H1 (cell line): ENCODE data around the gene CAMTA1. TPM values are rescaled to one million over a fixed set of nuclear protein-coding genes. Genes with fewer than 3 reads are reported as not detected.
"Not testable (repeated sequence)": the region's sequence is repeated elsewhere in the genome, so short reads cannot be mapped to it uniquely, and the experiment has no call there.

ENCODE experiments used
- CTCF ChIA-PET: fragments of 300-600 bp; sonication (Branson Sonifier 250); formaldehyde crosslinking; loops from one replicate; lab custom pipeline; 2021; ENCODE audit not compliant: partially characterized antibody; lab: Charles Lee
- POLR2A ChIA-PET: fragments of 300-600 bp; sonication (Branson Sonifier 250); formaldehyde crosslinking; loops from one replicate; lab custom pipeline; 2021; ENCODE audit warnings: inconsistent platforms; ENCODE audit not compliant: partially characterized antibody; lab: Charles Lee
- DNase-seq, 2 experiments: peaks; one replicate each; pipeline versions ENCODE4 v3.0.0 to v3.0.0-alpha.2; 2010 to 2022; ENCODE audit warnings: low spot score in 2 of 2, low read depth in 1 of 2, mixed read lengths in 1 of 2
- FAIRE-seq: peaks from 2 replicates; lab custom pipeline; 2011; peaks lifted over from hg19 to GRCh38; lab: Jason Lieb, UNC
- H2AFZ ChIP-seq: 2 replicates; pipeline ENCODE4 v1.8.1; 2012; ENCODE audit warnings: low read length, inconsistent platforms
- H2AK5ac ChIP-seq: 2 replicates; pipeline ENCODE4 v1.6.1; 2013; ENCODE audit warnings: low read depth, low read length
- H2BK120ac ChIP-seq: replicated peaks from 2 replicates; pipeline ENCODE3; 2013; ENCODE audit warnings: low read depth, low read length, inconsistent platforms
- H2BK12ac ChIP-seq: 2 replicates; pipeline ENCODE4 v1.6.1; 2013; ENCODE audit warnings: low read depth, low read length
- H2BK15ac ChIP-seq: 2 replicates; pipeline ENCODE4 v1.6.1; 2013; ENCODE audit warnings: low read length
- H2BK20ac ChIP-seq: 2 replicates; pipeline ENCODE4 v1.6.1; 2013; ENCODE audit warnings: low read length
- H2BK5ac ChIP-seq: 2 replicates; pipeline ENCODE4 v1.6.1; 2013; ENCODE audit warnings: low read depth, low read length
- H3K14ac ChIP-seq: 2 replicates; pipeline ENCODE4 v1.6.1; 2013; ENCODE audit warnings: inconsistent platforms; ENCODE audit not compliant: insufficient read length
- H3K18ac ChIP-seq: 2 replicates; pipeline ENCODE4 v1.6.1; 2013; ENCODE audit warnings: low read length; ENCODE audit errors: extremely low read depth
- H3K23ac ChIP-seq: 2 replicates; pipeline ENCODE4 v1.6.1; 2013; ENCODE audit warnings: inconsistent platforms; ENCODE audit not compliant: insufficient read length
- H3K23me2 ChIP-seq: 2 replicates; pipeline ENCODE4 v1.6.1; 2013; ENCODE audit warnings: low read depth, low read length
- H3K27ac ChIP-seq: 2 replicates; pipeline ENCODE4 v1.6.1; 2011; ENCODE audit warnings: low read depth, low read length, inconsistent platforms
- H3K27me3 ChIP-seq, 4 experiments: replicated peaks in 1 of 4; 1 replicate in 1 of 4; 2 replicates in 3 of 4; pipeline versions ENCODE4 v1.6.1 to v1.8.1; 2011 to 2013; ENCODE audit warnings: low read length in 3 of 4, mild to moderate bottlenecking in 3 of 4, inconsistent platforms in 2 of 4, mixed read lengths in 2 of 4, moderate library complexity in 1 of 4; ENCODE audit not compliant: control insufficient read depth in 3 of 4, insufficient read depth in 3 of 4; ENCODE audit errors: extremely low read depth in 1 of 4
- H3K36me3 ChIP-seq, 4 experiments: 2 replicates each; pipeline versions ENCODE4 v1.6.1 to v1.8.1; 2011 to 2013; ENCODE audit warnings: mild to moderate bottlenecking in 4 of 4, low read length in 3 of 4, moderate library complexity in 2 of 4, control low read depth in 1 of 4, inconsistent platforms in 1 of 4; ENCODE audit not compliant: insufficient read depth in 4 of 4, control insufficient read depth in 2 of 4
- H3K4ac ChIP-seq: replicated peaks from 2 replicates; pipeline ENCODE3; 2013; ENCODE audit warnings: low read length, low read depth, mixed read lengths, inconsistent platforms; ENCODE audit not compliant: insufficient read length
- H3K4me1 ChIP-seq, 4 experiments: replicated peaks in 1 of 4; 1 replicate in 1 of 4; 2 replicates in 3 of 4; pipeline versions ENCODE4 v1.6.1 to v1.8.1; 2011 to 2013; ENCODE audit warnings: low read length in 3 of 4, inconsistent platforms in 2 of 4, mixed read lengths in 1 of 4; ENCODE audit not compliant: insufficient read depth in 4 of 4, control insufficient read depth in 3 of 4
- H3K4me2 ChIP-seq, 2 experiments: 2 replicates each; pipeline versions ENCODE4 v1.6.1 to v1.8.1; 2011 to 2013; ENCODE audit warnings: low read depth in 2 of 2, low read length in 2 of 2, control low read depth in 1 of 2, inconsistent platforms in 1 of 2, mild to moderate bottlenecking in 1 of 2; ENCODE audit not compliant: insufficient read depth in 1 of 2
- H3K4me3 ChIP-seq, 4 experiments: fragments of 200-600, 300-600 bp in 1 of 4; sonication (generic), shearing (Covaris generic), sonication (Bioruptor Twin) in 1 of 4; 2 replicates each; pipeline versions ENCODE4 v1.5.1 to v1.8.1; 2011 to 2016; ENCODE audit warnings: low read length in 4 of 4, low read depth in 3 of 4, control low read depth in 2 of 4, inconsistent platforms in 2 of 4, mild to moderate bottlenecking in 2 of 4, mixed read lengths in 1 of 4, moderate library complexity in 1 of 4; ENCODE audit not compliant: insufficient read depth in 2 of 4; ENCODE audit errors: extremely low read depth in 1 of 4
- H3K56ac ChIP-seq: replicated peaks from 2 replicates; pipeline ENCODE3; 2013; ENCODE audit warnings: low read depth, mild to moderate bottlenecking, mixed read lengths, low read length, inconsistent platforms; ENCODE audit not compliant: insufficient read length
- H3K79me1 ChIP-seq: 2 replicates; pipeline ENCODE4 v1.6.1; 2013; ENCODE audit warnings: low read depth, low read length, control low read depth
- H3K79me2 ChIP-seq, 2 experiments: 2 replicates each; pipeline versions ENCODE4 v1.6.1 to v1.8.1; 2012 to 2013; ENCODE audit warnings: low read length in 2 of 2, mild to moderate bottlenecking in 2 of 2, inconsistent platforms in 1 of 2; ENCODE audit not compliant: insufficient read depth in 2 of 2, control insufficient read depth in 1 of 2
- H3K9ac ChIP-seq, 4 experiments: replicated peaks in 1 of 4; 1 replicate in 1 of 4; 2 replicates in 3 of 4; pipeline versions ENCODE4 v1.6.1 to v1.8.1; 2011 to 2013; ENCODE audit warnings: low read depth in 3 of 4, low read length in 3 of 4, control low read depth in 2 of 4, mild to moderate bottlenecking in 2 of 4, moderate library complexity in 2 of 4, inconsistent platforms in 1 of 4; ENCODE audit errors: extremely low read depth in 1 of 4
- H3K9me3 ChIP-seq, 2 experiments: 2 replicates each; pipeline versions ENCODE4 v1.6.1 to v1.8.1; 2012 to 2013; ENCODE audit warnings: mild to moderate bottlenecking in 2 of 2, moderate library complexity in 2 of 2, control low read depth in 1 of 2, inconsistent platforms in 1 of 2, low read depth in 1 of 2, low read length in 1 of 2, mixed read lengths in 1 of 2; ENCODE audit not compliant: insufficient read depth in 2 of 2
- H4K20me1 ChIP-seq, 2 experiments: replicated peaks in 1 of 2; 2 replicates each; pipeline versions ENCODE3 to v1.8.1; 2011 to 2013; ENCODE audit warnings: inconsistent platforms in 2 of 2, low read length in 2 of 2, mild to moderate bottlenecking in 1 of 2; ENCODE audit not compliant: insufficient read depth in 2 of 2, control insufficient read depth in 1 of 2
- H4K5ac ChIP-seq: 2 replicates; pipeline ENCODE4 v1.6.1; 2013; ENCODE audit warnings: low read length, low read depth, mixed read lengths, inconsistent platforms; ENCODE audit not compliant: insufficient read length
- H4K8ac ChIP-seq: 2 replicates; pipeline ENCODE4 v1.8.0; 2013; ENCODE audit warnings: mild to moderate bottlenecking, moderate library complexity, low read length, inconsistent platforms; ENCODE audit not compliant: insufficient read depth; ENCODE audit errors: extremely low read depth
- H4K91ac ChIP-seq: replicated peaks from 2 replicates; pipeline ENCODE3; 2013; ENCODE audit warnings: low read length, mixed read lengths, inconsistent platforms; ENCODE audit not compliant: insufficient read length
- CBX8 ChIP-seq: fragments of 300-800, 300-1000 bp; sonication (generic); IDR thresholded peaks from 2 replicates; pipeline ENCODE4 v1.7.1; 2016; ENCODE audit warnings: low read depth, low read length, borderline replicate concordance
- CTBP2 ChIP-seq: IDR thresholded peaks from 2 replicates; pipeline ENCODE4 v1.7.0; 2011; ENCODE audit warnings: borderline replicate concordance, mild to moderate bottlenecking, moderate library complexity, mixed read lengths, low read length; ENCODE audit not compliant: insufficient read depth, insufficient read length
- WGBS, 2 experiments: shearing (Covaris generic) in 1 of 2; methylation state at CpG; one replicate each; pipeline versions ENCODE4 v1.1.6 to v1.1.7; 2013 to 2015; ENCODE audit warnings: low lambda C conversion rate in 2 of 2, mixed read lengths in 2 of 2, inconsistent platforms in 1 of 2, low coverage in 1 of 2, missing lambda C conversion rate in 1 of 2; ENCODE audit not compliant: insufficient replicate concordance in 2 of 2, insufficient coverage in 1 of 2, insufficient read length in 1 of 2; ENCODE audit errors: extremely low coverage in 1 of 2, missing lambda C conversion rate in 1 of 2; 5-methylcytosine and 5-hydroxymethylcytosine counted together
- polyA plus RNA-seq, 7 experiments: library from polyadenylated mRNA; depleted of rRNA in 3 of 7; stranded (reverse) in 5 of 7; unstranded in 2 of 7; fragments of >200 nt in 5 of 7; fragments of 200-250 nt in 2 of 7; gene quantifications; 1 replicate in 5 of 7; 2 replicates in 1 of 7; 4 replicates in 1 of 7; pipeline versions ENCODE4 v1.2.1 to v1.2.3, GENCODE V29; 2011 to 2013; ENCODE audit warnings: missing spikeins in 2 of 7, mixed read lengths in 2 of 7
- total RNA-seq: library from RNA; stranded (reverse); fragmentation: NEBNext Ultra II Directional; extraction: Animal tissue kit (Norgen Biotek cat#: 25700); gene quantifications from 2 replicates; pipeline ENCODE4 v1.2.1, GENCODE V29; 2021

CAMTA1 gene
- total and polyA plus RNA-seq, 2 of the 8 experiments (the other 6 are each of a cell fraction or from before 2014, with no cell fraction given): 65.0 to 119 TPM

GRCh38 chr1:6842301-6842700 is 57.0 kb downstream of the CAMTA1 start (continued):
- no peak for TF ChIP-seq CBX8
- no peak for TF ChIP-seq CTBP2

- H4K5ac ChIP-seq, H3K23me2 ChIP-seq, H3K23ac ChIP-seq, H2AFZ ChIP-seq, H3K4me2 ChIP-seq, H3K9me3 ChIP-seq, H2BK20ac ChIP-seq, H3K27me3 ChIP-seq, H4K8ac ChIP-seq, H3K9ac ChIP-seq, H2BK120ac ChIP-seq, H2BK15ac ChIP-seq, H3K36me3 ChIP-seq, H2BK5ac ChIP-seq, H2BK12ac ChIP-seq, H3K18ac ChIP-seq, H3K79me1 ChIP-seq, DNase-seq, H3K4me1 ChIP-seq, H4K20me1 ChIP-seq, H3K56ac ChIP-seq, H3K4ac ChIP-seq, H2AK5ac ChIP-seq, H4K91ac ChIP-seq, H3K14ac ChIP-seq, H3K27ac ChIP-seq, H3K4me3 ChIP-seq, FAIRE-seq: not testable (repeated sequence)
- WGBS, 2 experiments: 94% methylated on average over 4 of the region's 4 CpGs; no CpG with 5 or more reads in 1 of the 2 experiments
- peaks cover 0 to 42% of the 10 kb centered on the region in 2 experiments; a peak in 2 of 4 replicates for H3K79me2 ChIP-seq
- CTCF ChIA-PET: interaction anchor here (0.8 to 1.6 kb wide), 2 partner anchors 9 to 29 kb away, joined by 3 read pairs; no protein-coding TSS in a partner anchor
- POLR2A ChIA-PET: interaction anchor here (0.7 to 1.2 kb wide), 3 partner anchors 10 to 42 kb away, joined by 3 to 8 read pairs (median 3); no protein-coding TSS in a partner anchor
Observed at GRCh38 chr1:6845786-6846185, 60.5 kb downstream of the CAMTA1 start.
